ENCODE results near the gene CD80. TPM values are rescaled to one million over a fixed set of nuclear protein-coding genes. Genes with fewer than 3 reads are reported as not detected.

CD80 gene
- total RNA-seq, 1 experiment from 2014 or later = not detected

DNA sequence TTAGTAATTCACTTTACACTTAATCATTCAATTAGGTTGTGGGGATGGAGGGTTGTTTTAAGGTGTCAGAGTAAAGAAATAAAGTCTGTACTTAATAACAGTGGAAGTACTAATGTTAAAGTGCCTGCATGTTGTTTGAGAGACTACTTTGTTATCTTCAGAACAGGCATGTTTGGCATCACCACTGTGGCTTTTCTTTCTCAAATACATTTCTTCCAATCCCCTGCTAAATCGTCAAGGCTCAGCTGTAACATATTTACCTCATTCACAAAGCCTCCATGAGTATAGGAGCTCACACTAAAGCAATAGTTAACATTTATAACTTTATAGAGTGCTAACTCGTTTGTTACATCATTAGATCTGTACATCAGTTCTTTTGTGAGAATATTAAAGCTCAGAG lies 58.5 kb downstream of the CD80 start:
- no peak overlapping the region for H3K4me3 ChIP-seq (ENCODE audit: low read depth, low read length)
- POLR2A ChIA-PET = no interaction called here
- intact Hi-C loops (cut with micrococcal nuclease; ENCODE audit: unreplicated experiment) = no loop called here
- Mint-ChIP-seq H3K4me3 (ENCODE audit: unreplicated experiment) (no peak overlapping the region), H3K36me3 (ENCODE audit: insufficient read depth, unreplicated experiment) (peaks cover 10% of the 10 kb centered on the region), H3K27ac (ENCODE audit: unreplicated experiment) (no peak overlapping the region), H3K9me3 (ENCODE audit: unreplicated experiment) (no peaks in the 10 kb centered on the region), H3K27me3 (ENCODE audit: insufficient read depth, unreplicated experiment) (no peaks in the 10 kb centered on the region), H3K4me1 (ENCODE audit: low read depth, unreplicated experiment) (peaks cover 12% of the 10 kb centered on the region)
- BruUV-seq (replicated peaks) = no TSS peak
- no peak for DNase-seq
- H3K9me3 ChIP-seq = no peaks in the 10 kb centered on the region
- 0 out of 2 replicates have a peak, but pooled peaks cover 7% of the 10 kb centered on the region for H3K4me1 ChIP-seq
- H3K27me3 ChIP-seq (replicated peaks; ENCODE audit: control insufficient read depth, insufficient read depth, low read length) = no peaks in the 10 kb centered on the region
- H3K36me3 ChIP-seq (ENCODE audit: control insufficient read depth, insufficient read depth, low read length) = no peaks in the 10 kb centered on the region
- TF ChIP-seq, protein P1, sequence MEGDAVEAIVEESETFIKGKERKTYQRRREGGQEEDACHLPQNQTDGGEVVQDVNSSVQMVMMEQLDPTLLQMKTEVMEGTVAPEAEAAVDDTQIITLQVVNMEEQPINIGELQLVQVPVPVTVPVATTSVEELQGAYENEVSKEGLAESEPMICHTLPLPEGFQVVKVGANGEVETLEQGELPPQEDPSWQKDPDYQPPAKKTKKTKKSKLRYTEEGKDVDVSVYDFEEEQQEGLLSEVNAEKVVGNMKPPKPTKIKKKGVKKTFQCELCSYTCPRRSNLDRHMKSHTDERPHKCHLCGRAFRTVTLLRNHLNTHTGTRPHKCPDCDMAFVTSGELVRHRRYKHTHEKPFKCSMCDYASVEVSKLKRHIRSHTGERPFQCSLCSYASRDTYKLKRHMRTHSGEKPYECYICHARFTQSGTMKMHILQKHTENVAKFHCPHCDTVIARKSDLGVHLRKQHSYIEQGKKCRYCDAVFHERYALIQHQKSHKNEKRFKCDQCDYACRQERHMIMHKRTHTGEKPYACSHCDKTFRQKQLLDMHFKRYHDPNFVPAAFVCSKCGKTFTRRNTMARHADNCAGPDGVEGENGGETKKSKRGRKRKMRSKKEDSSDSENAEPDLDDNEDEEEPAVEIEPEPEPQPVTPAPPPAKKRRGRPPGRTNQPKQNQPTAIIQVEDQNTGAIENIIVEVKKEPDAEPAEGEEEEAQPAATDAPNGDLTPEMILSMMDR (IDR thresholded peaks at IDR 0.05; ENCODE audit: insufficient read depth in 1 of 2, low read depth in 1 of 2, low read length in 1 of 2, severe bottlenecking in 1 of 2, unreplicated experiment in 1 of 2) = no peak
- CTCF ChIA-PET = no interaction called here

DNA sequence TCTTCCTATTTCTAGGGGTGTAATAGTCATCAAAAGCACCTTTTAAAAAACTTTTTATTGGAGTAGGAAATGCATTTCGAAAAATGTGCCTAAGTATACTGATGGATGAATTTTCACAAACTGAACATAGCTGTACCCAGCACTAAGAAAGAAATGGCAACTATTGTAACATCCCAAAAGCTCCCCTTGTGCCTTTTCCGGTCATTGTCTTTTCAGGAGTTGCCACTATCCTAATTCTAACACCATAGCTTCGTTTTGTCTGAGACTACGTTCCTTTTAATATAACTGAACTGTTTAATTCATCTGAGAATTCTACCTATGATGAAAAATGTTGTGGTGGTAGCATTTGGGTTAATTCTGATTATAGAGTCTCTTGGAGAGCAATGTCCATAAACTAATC lies 59.1 kb downstream of the CD80 start:
- H3K36me3 Mint-ChIP-seq (ENCODE audit: insufficient read depth, unreplicated experiment) = peaks cover 10% of the 10 kb centered on the region
- no peaks in the 10 kb centered on the region for H3K9me3 ChIP-seq
- 0 out of 2 replicates have a peak, but pooled peaks cover 7% of the 10 kb centered on the region for H3K4me1 ChIP-seq
- H3K36me3 ChIP-seq (ENCODE audit: control insufficient read depth, insufficient read depth, low read length) = no peaks in the 10 kb centered on the region
- H3K9me3 Mint-ChIP-seq (ENCODE audit: unreplicated experiment) = no peaks in the 10 kb centered on the region
- DNase-seq = no peak
- TF ChIP-seq, protein P1 (IDR thresholded peaks at IDR 0.05; ENCODE audit: insufficient read depth in 1 of 2, low read depth in 1 of 2, low read length in 1 of 2, severe bottlenecking in 1 of 2, unreplicated experiment in 1 of 2) = no peak
- no peaks in the 10 kb centered on the region for H3K27me3 Mint-ChIP-seq (ENCODE audit: insufficient read depth, unreplicated experiment)
- intact Hi-C loops (cut with micrococcal nuclease; ENCODE audit: unreplicated experiment) = no loop called here
- H3K4me3 ChIP-seq (ENCODE audit: low read depth, low read length) = no peak overlapping the region
- peaks cover 12% of the 10 kb centered on the region for H3K4me1 Mint-ChIP-seq (ENCODE audit: low read depth, unreplicated experiment)
- BruUV-seq (replicated peaks) = no TSS peak
- H3K27ac Mint-ChIP-seq (ENCODE audit: unreplicated experiment) = no peak overlapping the region
- ChIA-PET POLR2A (no interaction called here), CTCF (no interaction called here)
- H3K27me3 ChIP-seq (replicated peaks; ENCODE audit: control insufficient read depth, insufficient read depth, low read length) = no peaks in the 10 kb centered on the region
- peak overlapping the region; percentile 19 for H3K4me3 Mint-ChIP-seq (ENCODE audit: unreplicated experiment)

DNA sequence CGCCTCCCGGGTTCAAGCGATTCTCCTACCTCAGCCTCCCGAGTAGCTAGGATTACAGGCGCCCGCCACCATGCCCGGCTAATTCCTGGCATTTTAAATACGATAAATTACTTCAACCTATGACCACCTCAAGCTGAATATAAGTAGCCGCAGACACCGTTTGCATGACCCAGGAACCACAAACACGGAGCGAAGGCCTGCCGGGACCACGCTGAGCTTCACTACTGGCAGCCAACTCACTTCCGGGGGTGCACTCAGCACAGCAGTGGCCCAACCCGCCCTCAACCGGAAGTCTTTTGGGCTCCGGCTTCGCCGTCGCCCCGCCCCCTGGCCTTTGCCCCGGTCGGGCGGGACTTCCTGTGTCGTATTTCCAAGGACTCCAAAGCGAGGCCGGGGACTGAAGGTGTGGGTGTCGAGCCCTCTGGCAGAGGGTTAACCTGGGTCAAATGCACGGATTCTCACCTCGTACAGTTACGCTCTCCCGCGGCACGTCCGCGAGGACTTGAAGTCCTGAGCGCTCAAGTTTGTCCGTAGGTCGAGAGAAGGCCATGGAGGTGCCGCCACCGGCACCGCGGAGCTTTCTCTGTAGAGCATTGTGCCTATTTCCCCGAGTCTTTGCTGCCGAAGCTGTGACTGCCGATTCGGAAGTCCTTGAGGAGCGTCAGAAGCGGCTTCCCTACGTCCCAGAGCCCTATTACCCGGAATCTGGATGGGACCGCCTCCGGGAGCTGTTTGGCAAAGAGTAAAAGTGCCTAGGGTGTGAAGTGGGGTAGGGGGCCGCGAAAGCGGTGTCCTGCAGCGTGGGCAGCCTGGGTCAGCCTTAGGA lies 61.0 kb downstream of the CD80 start, which contains the start of gene TIMMDC1:
Gene TIMMDC1, plus strand, starts transcription at position 362 of the 826 bp plus-strand sequence. Its CDS starts 187 bp downstream, at position 549.
- intact Hi-C loops (cut with micrococcal nuclease; ENCODE audit: unreplicated experiment) = loop anchor here (1.0 kb wide), 3 partner anchors 29 to 179 kb away; partner anchors contain the start of genes COX17 and TMEM39A
- BruUV-seq (replicated peaks) = TSS peak; percentile 66
- DNase-seq = peak; percentile 96 to 97
- Histone ChIP-seq H3K27me3 (replicated peaks; ENCODE audit: control insufficient read depth, insufficient read depth, low read length) (no peaks in the 10 kb centered on the region), H3K9me3 (no peaks in the 10 kb centered on the region), H3K4me3 (ENCODE audit: low read depth, low read length) (peak within 1 kb of the TSS; percentile 42), H3K36me3 (ENCODE audit: control insufficient read depth, insufficient read depth, low read length) (no peaks in the 10 kb centered on the region), H3K4me1 (0 out of 2 replicates have a peak, but pooled peaks cover 7% of the 10 kb centered on the region)
- Mint-ChIP-seq H3K36me3 (ENCODE audit: insufficient read depth, unreplicated experiment) (peaks cover 10% of the 10 kb centered on the region), H3K27ac (ENCODE audit: unreplicated experiment) (peak within 1 kb of the TSS; percentile 98), H3K4me3 (ENCODE audit: unreplicated experiment) (peak within 1 kb of the TSS; percentile 99), H3K4me1 (ENCODE audit: low read depth, unreplicated experiment) (peaks cover 12% of the 10 kb centered on the region), H3K27me3 (ENCODE audit: insufficient read depth, unreplicated experiment) (no peaks in the 10 kb centered on the region), H3K9me3 (ENCODE audit: unreplicated experiment) (no peaks in the 10 kb centered on the region)
- TF ChIP-seq, protein P1 (IDR thresholded peaks at IDR 0.05; ENCODE audit: insufficient read depth in 1 of 2, low read depth in 1 of 2, low read length in 1 of 2, severe bottlenecking in 1 of 2, unreplicated experiment in 1 of 2) = no peak
- ChIA-PET CTCF (interaction anchor here (0.7 to 1.0 kb wide), 2 partner anchors 35 to 75 kb away, joined by 3 to 5 read pairs; partner anchors contain the start of gene TMEM39A), POLR2A (interaction anchor here (1.2 to 2.4 kb wide), 4 partner anchors 30 to 178 kb away, joined by 4 to 29 read pairs (median 8); partner anchors contain the start of genes COX17, POGLUT1 and TMEM39A)

All from Caco-2 (cell line).